ENCODE data around the gene FAM89A.
"Not testable (repeated sequence)": the region's sequence is repeated elsewhere in the genome, so short reads cannot be mapped to it uniquely, and the experiment has no call there.

Gene FAM89A

GRCh38 chr1:231019711-231020110, 20.3 kb downstream of the FAM89A start:
- peaks cover 26% of the 10 kb centered on the region for H3K4me1 ChIP-seq (ENCODE audit: control insufficient read depth, insufficient read depth, low read length)
- H3K9ac ChIP-seq (ENCODE audit: low read length) = no peak overlapping the region
- no peak overlapping the region for H3K27ac ChIP-seq (ENCODE audit: low read depth, low read length)
- H3K27me3 ChIP-seq (ENCODE audit: control insufficient read depth, insufficient read depth, low read length) = peaks cover 17% of the 10 kb centered on the region
- H3K36me3 ChIP-seq (ENCODE audit: control insufficient read depth, insufficient read depth, low read length) = peaks cover 5% of the 10 kb centered on the region; the same call in 1 of the 2 replicates
- no peaks in the 10 kb centered on the region for H3K9me3 ChIP-seq (ENCODE audit: control insufficient read depth, insufficient read depth, low read depth, low read length)
- no peak overlapping the region for H3K4me3 ChIP-seq (ENCODE audit: low read depth, low read length)

DNA sequence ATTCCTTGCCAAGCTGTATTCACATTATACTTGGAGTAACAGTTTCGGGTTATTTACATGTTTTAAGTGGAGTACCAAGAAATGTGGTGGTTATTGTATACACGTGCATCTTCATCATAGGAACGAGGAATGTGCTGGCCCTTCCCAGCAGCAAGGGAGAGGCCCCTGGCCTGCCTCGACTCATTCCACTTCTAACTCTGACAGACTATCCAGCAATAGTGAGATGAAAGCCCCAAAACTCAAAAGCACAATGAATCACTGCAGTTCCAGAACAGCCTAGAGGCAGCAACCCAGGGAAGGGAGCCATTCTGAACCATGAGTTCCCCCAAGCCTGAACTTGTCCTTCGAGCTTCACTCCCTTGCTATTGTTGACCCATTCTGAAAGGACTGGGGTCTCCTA, 23.1 kb downstream of the FAM89A start:
- H3K27ac ChIP-seq (ENCODE audit: low read depth, low read length) = no peak overlapping the region
- no peak overlapping the region for H3K9ac ChIP-seq (ENCODE audit: low read length)
- no peak overlapping the region for H3K4me3 ChIP-seq (ENCODE audit: low read depth, low read length)
- peaks cover 27% of the 10 kb centered on the region for H3K27me3 ChIP-seq (ENCODE audit: control insufficient read depth, insufficient read depth, low read length)
- no peaks in the 10 kb centered on the region for H3K9me3 ChIP-seq (ENCODE audit: control insufficient read depth, insufficient read depth, low read depth, low read length)
- H3K4me1 ChIP-seq (ENCODE audit: control insufficient read depth, insufficient read depth, low read length) = peaks cover 25% of the 10 kb centered on the region
- H3K36me3 ChIP-seq (ENCODE audit: control insufficient read depth, insufficient read depth, low read length) = peaks cover 5% of the 10 kb centered on the region; the same call in 1 of the 2 replicates

DNA sequence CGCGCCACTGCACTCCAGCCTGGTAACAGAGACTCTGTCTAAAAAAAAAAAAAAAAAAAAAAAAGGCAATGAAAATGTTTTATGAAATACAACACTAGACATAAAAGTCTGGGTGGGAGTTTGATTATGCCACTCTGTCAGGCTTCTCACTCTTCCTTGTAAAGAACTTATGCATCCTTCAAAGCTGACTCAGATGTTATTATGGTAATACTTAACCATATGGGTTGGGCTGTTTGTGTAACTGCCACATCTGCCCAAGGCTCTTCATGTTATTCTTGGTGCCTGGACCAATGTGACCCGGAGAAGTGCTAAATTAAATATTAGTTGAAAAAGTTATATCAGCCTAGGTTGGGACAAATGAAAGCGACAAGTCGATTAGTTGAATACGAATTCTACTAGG, 23.8 kb downstream of the FAM89A start:
- peaks cover 5% of the 10 kb centered on the region; the same call in 1 of the 2 replicates for H3K36me3 ChIP-seq (ENCODE audit: control insufficient read depth, insufficient read depth, low read length)
- peaks cover 17% of the 10 kb centered on the region for H3K4me1 ChIP-seq (ENCODE audit: control insufficient read depth, insufficient read depth, low read length)
- H3K27ac ChIP-seq (ENCODE audit: low read depth, low read length) = no peak overlapping the region
- H3K9ac ChIP-seq (ENCODE audit: low read length) = no peak overlapping the region
- H3K4me3 ChIP-seq (ENCODE audit: low read depth, low read length) = no peak overlapping the region
- 0 out of 2 replicates have a peak, but pooled peaks cover 3% of the 10 kb centered on the region for H3K9me3 ChIP-seq (ENCODE audit: control insufficient read depth, insufficient read depth, low read depth, low read length)
- peaks cover 28% of the 10 kb centered on the region for H3K27me3 ChIP-seq (ENCODE audit: control insufficient read depth, insufficient read depth, low read length)

DNA sequence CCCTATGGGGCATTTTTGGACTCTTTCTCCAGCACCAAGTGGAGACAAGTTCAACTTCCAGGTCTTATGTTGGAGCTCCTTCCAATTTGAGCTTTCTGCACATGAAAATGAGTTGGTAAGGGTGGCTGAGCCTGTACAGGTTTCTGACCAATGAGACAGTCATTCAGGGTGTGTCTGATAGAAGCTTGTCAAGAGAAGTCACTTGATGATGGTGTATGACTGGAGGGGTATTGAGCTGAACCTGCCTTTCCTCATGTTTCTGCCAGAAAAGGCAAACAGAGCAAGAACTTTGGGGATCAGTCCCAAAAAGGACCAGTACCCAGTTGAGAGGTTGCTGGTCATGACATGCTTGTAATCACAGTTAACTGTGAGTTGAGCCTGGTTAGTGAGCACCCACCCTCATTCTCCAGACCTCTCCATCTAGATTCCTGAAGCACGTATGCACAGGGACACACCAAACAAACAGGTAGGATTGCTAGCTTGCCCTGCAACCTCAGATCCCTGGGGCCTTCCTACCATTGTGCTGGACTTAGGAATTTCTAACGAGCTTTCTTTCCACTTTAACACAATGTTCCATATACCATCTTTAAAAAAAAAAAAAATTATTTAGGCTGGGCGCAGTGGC, 26.6 kb downstream of the FAM89A start:
- Histone ChIP-seq H3K9ac (ENCODE audit: low read length) (no peak overlapping the region), H3K4me3 (ENCODE audit: low read depth, low read length) (no peak overlapping the region), H3K27ac (ENCODE audit: low read depth, low read length) (no peak overlapping the region), H3K36me3 (ENCODE audit: control insufficient read depth, insufficient read depth, low read length) (no peaks in the 10 kb centered on the region; the same call in 1 of the 2 replicates), H3K27me3 (ENCODE audit: control insufficient read depth, insufficient read depth, low read length) (peaks cover 19% of the 10 kb centered on the region), H3K9me3 (ENCODE audit: control insufficient read depth, insufficient read depth, low read depth, low read length) (peaks cover 5% of the 10 kb centered on the region; the same call in 1 of the 2 replicates), H3K4me1 (ENCODE audit: control insufficient read depth, insufficient read depth, low read length) (no peaks in the 10 kb centered on the region)

DNA sequence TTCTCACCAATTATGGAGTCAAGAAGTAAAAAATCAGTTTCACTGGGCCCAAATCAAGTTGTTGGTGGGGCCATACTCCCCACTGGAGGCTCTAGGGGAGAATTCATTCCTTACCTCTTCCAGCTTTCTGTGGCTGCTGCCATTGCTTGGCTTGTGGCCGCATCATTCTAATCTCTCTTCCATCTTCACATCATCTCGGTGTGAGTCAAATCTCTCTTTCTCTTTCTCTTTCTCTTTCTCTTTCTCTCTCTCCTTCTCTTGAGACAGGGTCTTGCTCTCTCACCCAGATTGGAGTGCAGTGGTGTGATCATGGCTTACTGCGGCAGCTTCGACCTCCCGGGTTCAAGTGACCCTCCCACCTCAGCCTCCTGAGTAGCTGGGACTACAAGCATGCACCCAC, 28.1 kb downstream of the FAM89A start:
- H3K9me3 ChIP-seq (ENCODE audit: control insufficient read depth, insufficient read depth, low read depth, low read length) = peaks cover 11% of the 10 kb centered on the region; the same call in 1 of the 2 replicates
- H3K9ac ChIP-seq (ENCODE audit: low read length) = no peak overlapping the region
- H3K27me3 ChIP-seq (ENCODE audit: control insufficient read depth, insufficient read depth, low read length) = peaks cover 19% of the 10 kb centered on the region
- no peaks in the 10 kb centered on the region; the same call in 1 of the 2 replicates for H3K36me3 ChIP-seq (ENCODE audit: control insufficient read depth, insufficient read depth, low read length)
- no peak overlapping the region for H3K27ac ChIP-seq (ENCODE audit: low read depth, low read length)
- H3K4me1 ChIP-seq (ENCODE audit: control insufficient read depth, insufficient read depth, low read length) = no peaks in the 10 kb centered on the region
- H3K4me3 ChIP-seq (ENCODE audit: low read depth, low read length) = no peak overlapping the region

GRCh38 chr1:231011360-231011759, 28.7 kb downstream of the FAM89A start:
- Histone ChIP-seq H3K27me3 (ENCODE audit: control insufficient read depth, insufficient read depth, low read length) (peaks cover 19% of the 10 kb centered on the region), H3K27ac (ENCODE audit: low read depth, low read length) (no peak overlapping the region), H3K36me3 (ENCODE audit: control insufficient read depth, insufficient read depth, low read length) (no peaks in the 10 kb centered on the region; the same call in 1 of the 2 replicates), H3K4me3 (ENCODE audit: low read depth, low read length) (no peak overlapping the region), H3K9me3 (ENCODE audit: control insufficient read depth, insufficient read depth, low read depth, low read length) (peaks cover 13% of the 10 kb centered on the region; the same call in 1 of the 2 replicates), H3K4me1 (ENCODE audit: control insufficient read depth, insufficient read depth, low read length) (no peaks in the 10 kb centered on the region), H3K9ac (ENCODE audit: low read length) (no peak overlapping the region)

GRCh38 chr1:231007535-231007934, 32.5 kb downstream of the FAM89A start:
- not testable (repeated sequence) for H3K4me1 ChIP-seq (ENCODE audit: control insufficient read depth, insufficient read depth, low read length); H3K27ac ChIP-seq (ENCODE audit: low read depth, low read length); H3K27me3 ChIP-seq (ENCODE audit: control insufficient read depth, insufficient read depth, low read length); H3K36me3 ChIP-seq (ENCODE audit: control insufficient read depth, insufficient read depth, low read length); H3K4me3 ChIP-seq (ENCODE audit: low read depth, low read length); H3K9ac ChIP-seq (ENCODE audit: low read length)
- peaks cover 14% of the 10 kb centered on the region; the same call in 1 of the 2 replicates for H3K9me3 ChIP-seq (ENCODE audit: control insufficient read depth, insufficient read depth, low read depth, low read length)

DNA sequence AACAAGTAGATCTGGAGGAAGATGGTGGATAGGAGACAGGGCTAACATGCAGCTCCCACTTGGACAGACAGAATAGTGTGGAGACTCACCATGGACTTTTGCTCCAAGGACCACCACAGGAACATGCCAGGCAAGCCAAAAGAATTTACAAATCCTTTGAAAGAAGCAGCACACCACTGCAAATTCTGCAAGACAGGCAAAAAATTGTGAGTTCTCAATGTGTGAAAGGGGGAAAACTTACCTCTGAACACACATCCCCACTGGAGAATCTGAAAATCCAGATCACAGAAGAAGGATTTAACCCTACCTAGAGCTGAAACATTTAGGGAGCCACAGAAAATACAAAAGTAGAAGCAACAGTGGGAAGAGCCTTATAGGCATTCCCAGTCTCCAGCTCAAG, 38.2 kb downstream of the FAM89A start:
- no peak overlapping the region for H3K4me3 ChIP-seq (ENCODE audit: low read depth, low read length)
- H3K9me3 ChIP-seq (ENCODE audit: control insufficient read depth, insufficient read depth, low read depth, low read length) = peaks cover 2% of the 10 kb centered on the region; the same call in 1 of the 2 replicates
- peaks cover 39% of the 10 kb centered on the region for H3K36me3 ChIP-seq (ENCODE audit: control insufficient read depth, insufficient read depth, low read length)

GRCh38 chr1:231000639-231001038, 39.4 kb downstream of the FAM89A start:
- Histone ChIP-seq H3K4me3 (ENCODE audit: low read depth, low read length) (no peak overlapping the region), H3K27ac (ENCODE audit: low read depth, low read length) (no peak overlapping the region), H3K4me1 (ENCODE audit: control insufficient read depth, insufficient read depth, low read length) (no peaks in the 10 kb centered on the region), H3K36me3 (ENCODE audit: control insufficient read depth, insufficient read depth, low read length) (peaks cover 44% of the 10 kb centered on the region), H3K9ac (ENCODE audit: low read length) (no peak overlapping the region), H3K27me3 (ENCODE audit: control insufficient read depth, insufficient read depth, low read length) (no peaks in the 10 kb centered on the region), H3K9me3 (ENCODE audit: control insufficient read depth, insufficient read depth, low read depth, low read length) (no peaks in the 10 kb centered on the region; the same call in 1 of the 2 replicates)

More for the DNA sequence above, 38.2 kb downstream of the FAM89A start:
- Histone ChIP-seq H3K27ac (ENCODE audit: low read depth, low read length) (no peak overlapping the region), H3K9ac (ENCODE audit: low read length) (no peak overlapping the region), H3K27me3 (ENCODE audit: control insufficient read depth, insufficient read depth, low read length) (no peaks in the 10 kb centered on the region), H3K4me1 (ENCODE audit: control insufficient read depth, insufficient read depth, low read length) (no peaks in the 10 kb centered on the region)

- Histone ChIP-seq H3K27ac (ENCODE audit: low read depth, low read length) (no peak overlapping the region), H3K36me3 (ENCODE audit: control insufficient read depth, insufficient read depth, low read length) (peaks cover 44% of the 10 kb centered on the region), H3K9ac (ENCODE audit: low read length) (no peak overlapping the region), H3K4me1 (ENCODE audit: control insufficient read depth, insufficient read depth, low read length) (no peaks in the 10 kb centered on the region), H3K27me3 (ENCODE audit: control insufficient read depth, insufficient read depth, low read length) (no peaks in the 10 kb centered on the region), H3K4me3 (ENCODE audit: low read depth, low read length) (no peak overlapping the region), H3K9me3 (ENCODE audit: control insufficient read depth, insufficient read depth, low read depth, low read length) (no peaks in the 10 kb centered on the region; the same call in 1 of the 2 replicates)
Measured at GRCh38 chr1:231000201-231000600, 39.9 kb downstream of the FAM89A start.

- Histone ChIP-seq H3K9me3 (ENCODE audit: control insufficient read depth, insufficient read depth, low read depth, low read length) (no peaks in the 10 kb centered on the region), H3K27ac (ENCODE audit: low read depth, low read length) (no peak overlapping the region), H3K36me3 (ENCODE audit: control insufficient read depth, insufficient read depth, low read length) (peaks cover 37% of the 10 kb centered on the region), H3K4me3 (ENCODE audit: low read depth, low read length) (no peak overlapping the region), H3K27me3 (ENCODE audit: control insufficient read depth, insufficient read depth, low read length) (no peaks in the 10 kb centered on the region), H3K4me1 (ENCODE audit: control insufficient read depth, insufficient read depth, low read length) (no peaks in the 10 kb centered on the region), H3K9ac (ENCODE audit: low read length) (no peak overlapping the region)
Measured at GRCh38 chr1:230994860-230995259, 45.2 kb downstream of the FAM89A start.
